GM18861 (cell line): ENCODE data around the gene GNAZ.

ENCODE experiments used
- ATAC-seq: cut with Tn5 transposase; IDR thresholded peaks from one replicate; pipeline ENCODE4 v1.9.1; 2021; ENCODE audit not compliant: unreplicated experiment

The GNAZ gene

DNA sequence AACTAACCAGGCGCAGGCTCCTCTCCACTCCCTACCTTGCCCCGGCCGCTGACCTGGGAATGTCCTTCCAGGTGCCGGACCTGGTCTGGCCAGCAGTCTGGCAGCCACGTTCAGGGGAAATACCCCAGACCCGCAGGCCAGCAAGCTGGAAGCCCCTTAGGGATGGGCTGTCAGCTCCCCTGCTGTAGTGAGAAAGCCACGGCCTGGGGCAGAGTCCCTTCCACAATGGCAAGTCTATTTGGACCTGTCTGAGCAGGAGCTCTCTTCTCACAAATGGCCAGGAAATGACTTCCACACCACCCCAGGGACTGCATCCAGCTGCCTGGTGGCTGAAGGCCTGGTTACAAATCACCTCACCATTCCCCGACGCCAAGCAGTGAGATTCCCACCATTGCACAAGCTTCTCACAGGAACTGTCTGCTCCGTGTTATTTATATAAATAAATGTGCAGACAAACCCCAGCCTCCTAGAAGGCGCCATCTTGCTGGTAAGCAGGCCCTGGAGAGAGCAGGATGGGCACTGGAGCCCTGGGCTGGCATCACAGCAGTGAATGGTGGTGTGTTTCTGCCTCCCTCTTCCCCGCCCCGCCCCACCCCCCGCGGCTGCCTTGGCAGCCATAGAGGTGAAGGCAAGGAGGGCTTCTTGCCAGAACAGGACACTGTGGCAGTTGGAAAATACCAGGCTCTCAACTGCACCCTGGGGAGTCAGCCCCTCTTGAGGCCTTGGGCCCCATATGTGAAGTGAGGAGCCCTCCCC is 47.8 kb downstream of the GNAZ start:
- ATAC-seq, result no peak

DNA sequence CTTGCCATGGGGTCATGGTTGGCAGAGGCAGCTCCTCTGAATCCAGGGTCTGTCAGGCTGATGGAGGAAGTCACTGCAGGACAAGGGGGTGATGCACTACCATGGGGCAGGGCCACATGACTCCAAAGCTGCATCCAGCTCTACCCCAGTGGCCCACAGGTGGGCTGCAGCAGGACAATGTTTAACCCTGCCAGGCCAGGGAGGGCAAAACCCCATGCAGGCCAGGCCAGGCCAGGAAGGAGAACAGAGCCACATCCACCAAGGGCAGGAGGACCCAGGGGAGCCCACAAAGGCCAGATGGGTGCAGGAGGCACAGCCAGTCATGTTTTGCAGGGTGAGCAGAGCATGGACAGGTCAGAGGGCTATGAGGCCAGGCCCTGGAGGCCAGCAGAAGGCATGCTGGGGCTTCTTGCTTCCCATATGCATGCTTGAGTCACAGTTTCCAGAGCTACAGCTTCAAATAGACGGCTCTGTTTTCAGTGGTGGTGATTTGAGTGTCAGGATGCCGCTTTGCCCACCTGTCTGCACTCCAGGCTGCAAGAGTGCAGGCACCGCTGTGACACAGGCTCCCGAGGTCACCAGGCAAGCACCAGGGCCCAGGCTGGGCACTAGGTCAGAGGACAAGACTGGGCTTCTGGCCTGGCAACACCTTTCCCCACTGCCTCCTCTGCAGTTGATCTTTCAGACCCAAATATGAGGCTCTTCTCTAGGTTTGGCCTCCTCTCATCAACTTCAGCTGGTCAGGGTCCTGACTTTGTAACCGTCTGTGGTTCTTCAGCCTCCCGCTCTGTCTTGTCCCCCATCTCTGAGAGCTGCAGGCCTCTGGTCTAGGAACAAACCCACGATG is 48.6 kb downstream of the GNAZ start:
- ATAC-seq, result no peak

DNA sequence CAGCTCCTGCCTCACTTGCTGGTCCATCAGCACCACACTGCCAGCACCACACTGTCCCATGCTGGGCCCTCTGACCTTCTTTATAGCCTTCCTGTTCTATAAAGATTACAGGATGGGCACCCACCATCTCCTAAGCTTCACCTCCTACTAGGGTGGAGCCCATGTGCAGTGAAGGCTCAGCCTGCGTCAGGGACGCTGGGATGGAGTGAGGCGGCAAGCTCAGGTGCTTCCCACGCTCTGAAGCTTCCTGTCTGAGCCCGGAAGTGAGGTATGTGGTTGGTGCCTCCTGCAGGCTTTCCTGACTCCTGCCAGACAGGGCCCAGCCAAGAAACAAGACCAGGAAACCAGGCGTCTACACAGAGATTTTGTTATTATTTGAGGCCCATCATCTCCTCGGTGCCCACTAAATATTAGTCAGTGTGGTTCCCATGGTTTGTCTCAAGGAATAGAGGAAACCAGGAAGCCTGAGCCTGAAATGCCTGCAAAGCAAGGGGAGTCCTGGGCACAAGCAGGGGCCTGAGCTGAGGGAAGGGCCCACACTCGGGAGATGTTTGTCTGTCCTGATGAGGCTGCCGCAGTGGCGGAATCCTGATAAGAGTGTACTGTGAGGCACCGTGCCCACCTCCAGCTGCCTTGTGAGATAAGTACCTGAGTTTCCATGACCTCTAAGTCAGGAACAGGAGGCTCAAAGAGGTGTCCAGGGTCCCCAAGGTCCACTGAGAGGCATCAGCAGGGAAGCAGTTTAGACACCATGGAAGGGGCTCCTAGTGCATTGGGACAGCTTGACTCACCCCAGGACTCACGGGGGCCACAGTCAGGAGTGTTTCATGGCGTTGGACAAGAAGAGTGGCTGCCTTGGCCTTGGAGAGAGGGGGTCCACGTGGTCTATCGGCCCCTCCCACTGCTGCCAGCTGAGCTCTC is 49.4 kb downstream of the GNAZ start:
- no peak for ATAC-seq

DNA sequence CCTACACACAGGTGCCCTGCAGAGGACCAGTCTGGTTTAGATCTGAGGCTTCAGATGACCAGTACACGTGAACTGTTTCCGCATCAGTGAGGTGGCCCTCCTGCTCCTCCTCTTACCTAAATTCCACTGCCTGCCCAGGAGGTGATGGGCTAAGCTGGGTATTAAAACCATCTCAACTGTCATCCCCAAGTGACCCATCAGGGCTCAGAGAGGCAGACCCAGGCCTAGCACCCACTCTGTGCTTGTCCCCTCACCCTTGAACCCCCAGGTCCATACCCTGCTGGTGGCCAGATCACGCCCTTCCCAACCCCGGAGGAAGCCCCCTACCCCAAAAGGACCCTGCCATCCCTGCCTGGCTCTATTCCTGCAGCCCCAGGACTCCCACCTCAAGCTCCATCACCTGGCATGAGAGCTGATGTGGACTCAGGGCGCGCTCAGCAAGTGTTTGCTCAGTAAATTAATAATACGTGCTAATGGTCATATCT is 50.1 kb downstream of the GNAZ start:
- ATAC-seq, result no peak

DNA sequence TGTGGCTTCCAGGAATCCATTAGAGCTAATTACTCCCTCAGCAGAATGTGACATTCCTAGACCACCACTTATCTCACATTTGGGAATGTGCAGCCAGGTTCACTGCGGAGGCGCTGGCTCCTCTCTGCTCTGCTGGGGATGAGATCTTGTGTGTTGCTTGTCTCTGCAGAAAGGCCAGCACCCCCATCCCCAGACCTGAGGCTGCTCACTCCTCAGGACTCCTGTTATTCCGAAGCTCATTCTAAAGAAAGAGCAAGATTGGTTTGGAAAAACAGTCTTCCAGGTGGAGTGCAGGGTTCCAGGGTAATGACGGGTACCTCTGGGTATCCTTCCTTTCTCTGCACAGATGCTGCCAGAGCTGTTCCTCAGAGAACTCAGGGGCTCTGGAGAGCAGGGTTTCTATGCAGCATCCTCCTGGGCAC is 50.7 kb downstream of the GNAZ start:
- ATAC-seq, result no peak

DNA sequence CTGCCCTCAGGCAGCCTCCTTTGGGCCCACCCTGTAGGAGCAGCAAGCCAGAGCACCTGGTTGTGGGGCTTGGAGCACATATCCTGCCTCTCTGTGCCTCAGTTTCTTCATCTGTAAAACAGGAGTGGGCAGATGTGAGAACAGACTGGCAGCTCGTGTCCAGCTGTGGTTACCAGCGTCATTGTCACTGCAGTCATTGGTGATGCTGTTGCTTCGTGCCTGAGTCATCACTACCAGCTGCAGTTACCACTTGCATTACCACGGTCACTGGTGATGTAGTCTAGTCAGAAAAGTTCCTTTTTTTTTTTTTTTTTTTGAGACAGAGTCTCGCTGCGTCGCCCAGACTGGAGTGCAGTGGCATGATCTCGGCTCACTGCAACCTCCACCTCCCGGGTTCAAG is 51.1 kb downstream of the GNAZ start:
- ATAC-seq, result no peak

DNA sequence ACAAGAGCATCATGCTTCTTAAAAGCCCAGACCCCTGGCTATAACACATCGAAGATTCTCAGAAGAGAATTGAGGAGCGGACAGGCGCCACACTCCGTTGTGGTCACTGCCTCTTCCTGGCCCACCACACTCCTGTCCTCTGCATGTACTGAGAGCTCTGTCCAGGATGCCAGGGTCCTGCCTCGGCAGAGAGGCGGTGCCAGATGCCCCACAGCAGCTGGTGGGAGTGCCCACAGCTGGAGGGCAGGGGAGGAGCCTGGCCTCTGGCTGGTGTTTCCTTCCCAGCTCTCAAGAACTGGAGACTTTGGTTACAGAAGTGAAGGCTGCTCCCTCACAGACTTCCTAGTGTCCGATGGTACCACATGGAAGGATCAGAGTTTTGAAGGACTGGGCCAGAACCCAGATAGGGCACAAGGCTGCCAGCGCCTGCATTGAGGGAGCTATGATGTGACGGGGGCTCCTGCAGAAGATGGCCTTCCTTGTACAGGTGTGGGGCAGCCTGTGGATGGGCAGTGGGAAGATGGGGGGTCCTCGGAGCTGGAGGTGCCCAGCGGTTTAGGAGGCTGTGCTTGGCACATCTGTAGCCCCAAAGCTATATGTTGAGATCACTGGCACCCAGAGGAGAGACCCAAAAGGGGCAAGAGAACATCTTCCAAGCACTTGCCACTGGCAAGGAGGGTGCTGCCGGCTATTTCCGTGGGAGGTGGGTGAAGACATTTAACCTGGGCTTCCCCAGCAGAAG is 52.1 kb downstream of the GNAZ start:
- ATAC-seq, result no peak

DNA sequence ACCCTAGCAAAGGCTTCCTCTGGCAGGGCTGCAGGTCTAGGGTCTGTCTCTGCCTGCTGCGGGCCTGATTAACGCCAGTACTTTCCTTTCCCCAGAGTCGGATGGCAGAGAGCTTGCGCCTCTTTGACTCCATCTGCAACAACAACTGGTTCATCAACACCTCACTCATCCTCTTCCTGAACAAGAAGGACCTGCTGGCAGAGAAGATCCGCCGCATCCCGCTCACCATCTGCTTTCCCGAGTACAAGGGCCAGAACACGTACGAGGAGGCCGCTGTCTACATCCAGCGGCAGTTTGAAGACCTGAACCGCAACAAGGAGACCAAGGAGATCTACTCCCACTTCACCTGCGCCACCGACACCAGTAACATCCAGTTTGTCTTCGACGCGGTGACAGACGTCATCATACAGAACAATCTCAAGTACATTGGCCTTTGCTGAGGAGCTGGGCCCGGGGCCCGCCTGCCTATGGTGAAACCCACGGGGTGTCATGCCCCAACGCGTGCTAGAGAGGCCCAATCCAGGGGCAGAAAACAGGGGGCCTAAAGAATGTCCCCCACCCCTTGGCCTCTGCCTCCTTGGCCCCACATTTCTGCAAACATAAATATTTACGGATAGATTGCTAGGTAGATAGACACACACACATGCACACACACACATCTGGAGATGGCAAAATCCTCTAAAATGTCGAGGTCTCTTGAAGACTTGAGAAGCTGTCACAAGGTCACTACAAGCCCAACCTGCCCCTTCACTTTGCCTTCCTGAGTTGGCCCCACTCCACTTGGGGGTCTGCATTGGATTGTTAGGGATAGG is 52.9 kb downstream of the GNAZ start:
- no peak for ATAC-seq

DNA sequence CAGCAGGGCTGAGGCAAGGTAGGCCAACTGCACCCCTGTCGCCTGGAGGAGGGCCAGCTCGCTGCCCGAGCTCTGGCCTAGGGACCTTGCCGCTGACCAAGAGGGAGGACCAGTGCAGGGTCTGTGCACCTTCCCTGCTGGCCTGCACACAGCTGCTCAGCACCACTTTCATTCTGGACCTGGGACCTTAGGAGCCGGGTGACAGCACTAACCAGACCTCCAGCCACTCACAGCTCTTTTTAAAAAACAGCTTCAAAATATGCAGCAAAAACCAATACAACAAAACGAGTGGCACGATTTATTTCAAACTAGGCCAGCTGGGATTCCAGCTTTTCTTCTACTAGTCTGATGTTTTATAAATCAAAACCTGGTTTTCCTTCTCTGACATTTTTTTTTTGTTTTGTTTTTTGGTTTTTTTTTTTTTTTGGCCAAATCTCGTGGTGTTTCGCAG is 53.5 kb downstream of the GNAZ start:
- no peak for ATAC-seq

DNA sequence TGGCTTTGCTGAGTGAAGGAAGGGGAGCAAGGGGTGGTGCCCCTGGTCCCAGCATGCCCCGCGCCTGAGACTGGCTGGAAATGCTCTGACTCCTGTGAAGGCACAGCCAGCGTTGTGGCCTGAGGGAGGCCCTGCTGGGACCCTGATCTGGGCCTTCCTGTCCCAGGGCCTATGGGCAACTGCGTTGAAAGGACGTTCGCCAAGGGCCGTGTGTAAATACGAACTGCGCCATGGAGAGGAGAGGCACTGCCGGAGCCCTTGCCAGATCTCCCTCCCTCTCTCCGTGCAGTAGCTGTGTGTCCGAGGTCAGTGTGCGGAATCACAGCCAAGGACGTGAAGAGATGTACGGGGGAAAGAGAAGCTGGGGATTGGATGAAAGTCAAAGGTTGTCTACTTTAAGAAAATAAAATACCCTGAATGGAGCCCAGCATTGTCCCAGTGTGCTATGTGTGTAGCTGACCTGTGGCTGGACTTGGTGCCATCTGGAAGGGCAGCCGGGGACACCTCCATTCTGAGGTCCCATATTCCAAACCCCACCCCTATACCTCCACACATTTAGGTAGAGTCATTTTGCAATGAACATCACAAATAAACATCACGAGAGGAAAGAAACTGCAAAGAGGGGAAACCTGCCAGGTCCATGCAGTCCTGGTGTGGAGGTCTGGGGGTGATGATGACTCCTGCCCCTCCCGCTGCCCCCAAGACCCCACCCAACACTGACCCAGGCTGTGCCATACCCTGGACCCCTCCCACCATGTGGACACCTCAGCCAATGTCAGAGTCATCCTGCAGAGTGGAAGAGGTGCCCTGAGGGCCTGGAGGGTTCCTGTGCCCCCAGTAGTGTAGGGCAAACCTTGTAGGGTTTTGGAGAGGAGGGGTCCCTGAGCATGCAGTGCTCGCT is 54.5 kb downstream of the GNAZ start:
- ATAC-seq, result no peak

DNA sequence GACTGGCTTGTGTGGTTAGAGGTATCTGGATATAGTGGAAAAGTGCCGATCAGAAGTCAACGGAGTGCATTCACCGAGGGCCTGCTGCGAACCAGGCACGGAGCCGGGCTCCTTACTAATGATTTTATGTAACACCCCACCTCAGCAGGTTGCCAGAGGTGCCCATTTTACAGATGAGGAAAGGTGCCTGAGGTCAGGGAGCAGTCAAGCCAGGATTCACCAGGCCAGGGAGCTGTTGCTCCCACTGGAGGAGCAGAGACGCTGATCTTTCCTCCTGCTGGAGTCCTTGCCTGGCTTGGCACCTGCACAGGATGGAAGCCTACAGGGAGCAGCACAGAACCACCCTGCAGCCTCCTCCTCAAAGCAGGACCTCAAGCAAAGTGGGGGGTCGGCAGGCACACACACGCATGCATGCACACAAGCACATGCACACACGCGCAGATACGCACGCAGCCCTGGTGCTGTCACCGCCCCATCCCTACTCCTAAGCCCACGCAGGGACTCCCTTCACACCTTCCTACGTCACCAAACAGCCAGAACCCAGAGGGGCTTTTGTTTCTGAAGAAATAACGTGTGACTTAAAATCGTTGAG is 55.3 kb downstream of the GNAZ start:
- ATAC-seq, result no peak

DNA sequence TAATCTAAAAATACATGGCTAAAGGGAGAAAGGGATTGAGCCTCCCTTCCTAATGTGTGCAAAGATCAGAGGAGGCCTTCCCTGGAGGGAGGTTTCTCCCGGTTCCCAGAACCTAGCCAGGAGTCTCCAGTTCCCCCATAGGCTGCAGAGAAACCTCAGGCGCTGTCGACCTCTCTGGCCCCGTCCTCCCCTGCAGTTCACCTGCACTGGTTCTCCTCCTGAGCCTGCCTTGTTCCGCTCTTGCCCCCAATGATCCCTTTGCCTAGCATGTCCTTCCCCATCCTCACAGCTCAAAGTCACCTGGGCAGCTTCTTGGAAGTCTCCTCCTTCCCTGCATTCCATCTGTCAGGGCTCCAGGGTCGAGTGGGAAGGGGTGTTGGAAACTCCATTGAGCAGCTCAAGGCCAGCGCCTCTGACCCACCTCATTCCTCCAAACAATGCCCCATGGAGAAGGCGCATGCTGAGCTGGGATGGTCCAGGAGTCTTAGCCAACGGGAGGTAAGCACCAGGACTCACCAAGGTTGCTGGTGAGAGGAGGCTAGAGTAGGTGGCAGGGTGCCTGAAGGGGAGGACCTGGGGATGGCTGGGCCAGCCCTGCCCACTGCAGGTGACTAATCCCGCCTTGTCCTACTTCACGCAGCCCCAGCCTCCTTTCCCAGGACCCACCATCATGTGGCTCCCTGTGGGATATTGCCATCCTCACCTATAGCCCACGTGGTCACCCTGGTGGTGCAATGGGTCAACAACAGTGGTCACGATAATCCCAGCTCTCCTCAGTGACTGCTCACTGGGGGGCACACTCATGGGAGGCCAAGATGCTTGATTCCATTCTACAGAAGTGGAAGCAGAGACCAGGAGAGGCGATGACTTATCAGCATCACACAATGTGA is 56.1 kb downstream of the GNAZ start:
- no peak for ATAC-seq

DNA sequence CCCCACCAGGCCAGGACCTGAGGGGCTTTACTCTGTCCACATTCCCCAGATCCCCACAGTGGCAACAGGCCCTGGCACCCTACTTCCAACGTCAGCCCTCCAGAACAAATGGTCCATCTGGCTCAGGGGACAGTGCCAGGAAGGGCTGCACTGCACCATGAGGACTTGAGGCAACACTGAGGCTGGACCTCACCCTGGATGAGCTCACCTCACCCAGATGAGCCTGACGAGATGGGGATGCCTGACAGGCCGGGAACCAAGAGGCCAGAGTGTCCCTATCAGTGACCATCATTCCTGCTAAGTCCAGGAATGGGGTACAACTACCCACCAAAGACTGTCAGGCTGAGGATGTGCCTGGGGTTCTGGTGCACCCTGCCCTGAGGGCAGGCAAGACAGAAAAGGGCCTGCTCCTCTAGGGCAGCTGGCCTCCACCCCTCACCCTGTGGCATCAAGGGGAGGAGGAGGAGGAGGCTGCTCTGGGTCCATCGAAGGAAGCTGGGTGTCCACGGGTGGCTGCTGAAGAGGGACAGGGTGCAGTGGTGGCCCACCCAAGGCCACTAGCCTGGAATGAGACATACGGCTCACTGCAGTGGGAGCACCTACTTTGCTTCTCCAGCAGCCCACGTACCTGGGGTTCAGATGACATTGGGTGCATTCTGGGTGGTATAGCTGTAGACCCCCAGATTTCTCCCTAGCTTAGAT is 56.9 kb downstream of the GNAZ start:
- no peak for ATAC-seq

DNA sequence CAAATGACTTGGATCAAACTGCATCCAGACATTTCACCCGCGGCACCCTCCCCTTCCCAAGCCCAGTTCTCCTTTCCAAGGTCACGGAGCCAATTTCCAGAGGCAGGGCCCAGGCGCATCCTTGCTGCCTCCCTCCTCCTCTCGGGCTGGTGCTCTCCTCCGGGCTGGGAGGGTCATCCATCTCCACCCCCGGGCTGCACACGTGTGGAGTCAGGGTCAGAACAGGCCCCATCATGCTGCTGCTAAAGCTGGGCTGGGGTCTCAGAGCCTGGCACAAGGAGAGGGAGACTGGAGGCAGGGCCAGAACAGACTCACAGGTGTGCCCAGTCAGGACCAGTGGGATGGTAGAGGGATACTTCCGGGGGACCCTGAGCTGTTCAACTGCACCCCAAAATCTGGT is 57.5 kb downstream of the GNAZ start:
- ATAC-seq, result no peak

DNA sequence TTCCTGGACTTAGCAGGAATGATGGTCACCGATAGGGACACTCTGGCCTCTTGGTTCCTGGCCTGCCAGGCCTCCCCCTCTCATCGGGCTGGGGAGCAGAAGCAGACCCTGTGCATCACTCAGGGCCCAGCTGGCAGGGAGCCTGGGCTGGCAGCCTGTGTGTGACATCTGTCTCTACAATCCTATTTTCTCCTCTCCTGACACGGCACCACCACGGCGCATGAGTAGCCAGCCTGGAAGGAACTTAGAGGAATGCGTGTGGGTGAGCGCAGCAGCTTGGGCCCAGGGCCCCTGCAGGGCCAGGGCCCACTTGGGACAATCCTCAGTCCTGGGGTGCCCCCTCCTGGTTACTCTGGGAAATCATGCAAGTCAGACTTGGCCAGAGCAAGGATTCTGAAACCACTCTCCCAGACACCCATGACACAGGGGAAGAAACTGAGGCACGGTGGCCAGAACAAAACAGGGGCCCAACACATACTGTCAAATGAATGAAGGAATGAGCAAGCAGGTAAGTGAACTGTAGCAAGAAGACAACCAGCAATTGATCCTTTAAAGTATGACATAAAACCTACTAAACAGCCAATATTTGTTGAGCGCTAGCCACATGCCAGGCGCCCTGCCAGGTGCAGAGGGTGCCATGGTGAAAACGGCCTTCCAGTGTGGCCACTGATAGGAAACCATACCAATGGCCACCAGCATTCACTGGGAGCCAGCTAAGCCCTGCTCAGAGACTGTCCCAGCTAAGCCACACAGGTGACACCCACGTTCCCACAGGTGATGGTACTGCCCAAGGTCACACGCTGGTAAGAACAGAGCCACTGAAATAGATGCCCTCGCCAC is 58.2 kb downstream of the GNAZ start:
- ATAC-seq, result no peak

DNA sequence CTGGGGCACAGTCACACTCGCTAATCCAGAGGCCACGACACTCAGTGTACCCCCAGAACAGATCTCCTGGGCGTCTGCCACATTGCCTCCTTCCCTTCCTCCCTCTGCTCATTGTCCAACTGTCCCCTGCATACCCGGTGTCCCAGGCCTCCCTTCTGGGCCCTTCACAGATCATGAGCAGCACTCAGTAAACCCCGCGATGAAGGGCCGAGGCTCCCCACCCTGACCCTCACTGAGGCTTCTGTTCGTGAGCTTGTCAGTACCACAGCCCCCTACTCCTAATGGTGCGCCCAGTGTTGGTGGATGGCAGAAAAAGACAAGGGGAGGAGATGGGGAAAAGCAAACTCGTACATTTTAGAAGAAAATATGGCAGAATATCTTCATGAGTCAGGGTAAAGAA is 58.8 kb downstream of the GNAZ start:
- no peak for ATAC-seq
